ENCODE data around the gene SLC48A1. TPM values are rescaled to one million over a fixed set of nuclear protein-coding genes. Genes with fewer than 3 reads are reported as not detected.
A peak's percentile ranks its signal among the peaks of the same experiment; 100 is the strongest.

SLC48A1 gene
- total RNA-seq, 2 experiments from 2014 or later, result 4.5 to 5.8 TPM

GRCh38 chr12:47755655-47756562 lies 17.1 kb upstream of the SLC48A1 start:
- no peaks in the 10 kb centered on the region for H3K36me3 ChIP-seq (ENCODE audit: insufficient read depth, low read length)
- H3K9me3 Mint-ChIP-seq, result no peaks in the 10 kb centered on the region
- H3K4me1 ChIP-seq (ENCODE audit: insufficient read depth, low read length), result peaks cover 43% of the 10 kb centered on the region
- no peaks in the 10 kb centered on the region for H3K9me3 ChIP-seq (ENCODE audit: control insufficient read depth in 1 of 2, insufficient read depth in 1 of 2, low read length in 2 of 2)
- no peak overlapping the region for H3K27ac Mint-ChIP-seq
- no peak for ATAC-seq (ENCODE audit: poor library complexity)
- H3K27me3 ChIP-seq (ENCODE audit: control insufficient read depth in 1 of 2, insufficient read depth in 2 of 2, low read length in 2 of 2), result no peaks in the 10 kb centered on the region
- H3K4me3 Mint-ChIP-seq, result peak overlapping the region; percentile 46
- H3K27me3 Mint-ChIP-seq, result no peaks in the 10 kb centered on the region
- H3K36me3 Mint-ChIP-seq (ENCODE audit: low read depth), result no peaks in the 10 kb centered on the region
- intact Hi-C loops (cut with DNase I, micrococcal nuclease), result no loop called here
- peak in 3 of 14 experiments; percentile 26 to 60 (median 57) for DNase-seq
- TF ChIP-seq CTCF (IDR thresholded peaks at IDR 0.05), result no peak
- ChIA-PET POLR2A (no interaction called here), CTCF (interaction anchor here (0.6 to 9.7 kb wide), 6 partner anchors 11 to 83 kb away, joined by 3 to 69 read pairs (median 4); no protein-coding TSS in a partner anchor)
- H3K4me1 Mint-ChIP-seq (ENCODE audit: low read depth), result peaks cover 24% of the 10 kb centered on the region
- no peak overlapping the region for H3K27ac ChIP-seq (ENCODE audit: low read depth in 1 of 2, low read length in 2 of 2)
- no peak overlapping the region for H3K4me3 ChIP-seq (ENCODE audit: low read length)

DNA sequence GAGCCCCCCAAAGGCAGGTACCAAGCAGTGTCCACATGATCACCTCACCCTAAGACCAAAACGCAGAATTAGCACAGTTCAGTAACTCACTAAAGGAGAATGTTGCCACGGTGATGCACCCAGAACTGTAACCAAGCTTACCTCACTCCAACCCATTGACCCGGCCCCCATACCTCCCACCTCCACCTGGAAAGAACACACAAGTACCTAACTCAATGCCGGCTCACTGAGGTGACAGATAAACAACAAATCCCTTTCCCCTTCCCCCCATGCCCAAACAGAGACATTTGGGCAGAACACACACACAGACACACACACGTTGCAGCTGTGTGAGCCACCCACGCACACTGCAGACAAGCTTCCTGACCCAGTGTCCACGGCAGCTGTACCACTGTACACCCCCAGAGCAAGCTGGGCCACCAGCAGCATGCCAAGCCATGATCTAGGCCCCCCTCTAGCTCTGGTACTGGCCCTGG lies 15.6 kb upstream of the SLC48A1 start:
- Histone ChIP-seq H3K27me3 (ENCODE audit: control insufficient read depth in 1 of 2, insufficient read depth in 2 of 2, low read length in 2 of 2) (no peaks in the 10 kb centered on the region), H3K36me3 (ENCODE audit: insufficient read depth, low read length) (no peaks in the 10 kb centered on the region), H3K4me1 (ENCODE audit: insufficient read depth, low read length) (peaks cover 43% of the 10 kb centered on the region), H3K9me3 (ENCODE audit: control insufficient read depth in 1 of 2, insufficient read depth in 1 of 2, low read length in 2 of 2) (no peaks in the 10 kb centered on the region), H3K27ac (ENCODE audit: low read depth in 1 of 2, low read length in 2 of 2) (no peak overlapping the region), H3K4me3 (ENCODE audit: low read length) (no peak overlapping the region)
- no peak for DNase-seq
- Mint-ChIP-seq H3K4me1 (ENCODE audit: low read depth) (peaks cover 24% of the 10 kb centered on the region), H3K27ac (no peak overlapping the region), H3K27me3 (no peaks in the 10 kb centered on the region), H3K4me3 (peak overlapping the region; percentile 20), H3K36me3 (ENCODE audit: low read depth) (no peaks in the 10 kb centered on the region), H3K9me3 (no peaks in the 10 kb centered on the region)
- CTCF ChIA-PET, result interaction anchor here (1.0 to 9.7 kb wide), 6 partner anchors 10 to 82 kb away, joined by 3 to 69 read pairs (median 4); partner anchors contain the start of gene SLC48A1
- no peak for ATAC-seq (ENCODE audit: poor library complexity)
- intact Hi-C loops (cut with DNase I, micrococcal nuclease), result no loop called here
- no peak for TF ChIP-seq CTCF (IDR thresholded peaks at IDR 0.05)
- POLR2A ChIA-PET, result interaction anchor here (1.4 to 2.1 kb wide), 5 partner anchors 10 to 81 kb away, joined by 3 to 11 read pairs (median 7); partner anchors contain the start of gene SLC48A1

DNA sequence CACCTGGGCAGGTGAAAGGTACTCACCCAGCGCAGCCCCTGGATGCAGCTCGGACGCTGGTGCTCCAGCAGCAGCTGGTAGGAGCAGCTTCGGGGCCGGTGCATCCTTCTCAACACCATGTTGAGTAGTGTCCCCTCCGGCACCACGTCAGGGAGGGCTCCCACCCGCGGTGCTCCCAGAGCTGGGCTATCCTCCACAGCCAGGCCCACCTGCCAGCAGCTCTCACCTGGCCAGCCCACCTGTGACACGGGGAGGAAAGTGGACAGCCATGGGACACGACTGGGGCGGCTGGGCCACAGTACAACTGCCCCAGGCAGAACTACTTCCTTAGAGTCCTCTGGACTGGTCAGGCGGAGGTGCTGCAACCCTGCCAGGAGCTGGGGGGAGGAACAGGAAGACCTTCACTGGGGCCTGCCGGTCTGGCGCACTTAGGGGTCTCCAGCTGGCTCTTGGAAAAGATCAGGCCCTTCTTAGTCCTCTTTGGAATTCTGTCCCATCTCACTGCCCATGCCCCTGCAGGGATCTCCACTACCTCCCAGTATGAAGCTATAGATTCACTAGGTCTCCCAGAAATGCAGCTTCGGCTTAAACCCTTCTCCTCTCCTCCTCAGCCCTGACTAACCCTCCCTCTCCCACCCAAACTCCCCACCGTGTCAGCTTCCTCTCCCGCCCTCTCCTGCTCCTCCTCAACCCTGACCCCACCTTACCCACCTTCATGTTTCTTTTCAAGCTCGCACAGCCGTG lies 15.0 kb upstream of the SLC48A1 start:
- POLR2A ChIA-PET, result interaction anchor here (0.7 to 2.1 kb wide), 7 partner anchors 9 to 80 kb away, joined by 3 to 11 read pairs (median 4); partner anchors contain the start of gene SLC48A1

More for the DNA sequence above, 15.0 kb upstream of the SLC48A1 start:
- Histone ChIP-seq H3K27ac (ENCODE audit: low read depth in 1 of 2, low read length in 2 of 2) (no peak overlapping the region), H3K4me1 (ENCODE audit: insufficient read depth, low read length) (peaks cover 43% of the 10 kb centered on the region), H3K27me3 (ENCODE audit: control insufficient read depth in 1 of 2, insufficient read depth in 2 of 2, low read length in 2 of 2) (no peaks in the 10 kb centered on the region), H3K9me3 (ENCODE audit: control insufficient read depth in 1 of 2, insufficient read depth in 1 of 2, low read length in 2 of 2) (no peaks in the 10 kb centered on the region), H3K4me3 (ENCODE audit: low read length) (peak overlapping the region; percentile 68), H3K36me3 (ENCODE audit: insufficient read depth, low read length) (no peaks in the 10 kb centered on the region)
- H3K9me3 Mint-ChIP-seq, result no peaks in the 10 kb centered on the region
- peaks cover 24% of the 10 kb centered on the region for H3K4me1 Mint-ChIP-seq (ENCODE audit: low read depth)
- ATAC-seq (ENCODE audit: poor library complexity) (no peak), DNase-seq (no peak)
- H3K36me3 Mint-ChIP-seq (ENCODE audit: low read depth), result no peaks in the 10 kb centered on the region
- H3K27ac Mint-ChIP-seq, result no peak overlapping the region
- TF ChIP-seq CTCF (IDR thresholded peaks at IDR 0.05), result no peak
- H3K27me3 Mint-ChIP-seq, result no peaks in the 10 kb centered on the region
- H3K4me3 Mint-ChIP-seq, result peak overlapping the region; percentile 73
- CTCF ChIA-PET, result interaction anchor here (1.0 to 9.7 kb wide), 6 partner anchors 9 to 42 kb away, joined by 3 to 69 read pairs (median 5); partner anchors contain the start of gene SLC48A1
- intact Hi-C loops (cut with DNase I, micrococcal nuclease), result no loop called here
